Astrocyte (in vitro differentiated cells and primary cell): ENCODE results near the gene SCAANT1. TPM values are rescaled to one million over a fixed set of nuclear protein-coding genes. Genes with fewer than 3 reads are reported as not detected.

Source experiments
- DNase-seq: peaks from one replicate; pipeline ENCODE4 v3.0.0-alpha.2; 2010; ENCODE audit warnings: low read depth
- FAIRE-seq: peaks from 2 replicates; lab custom pipeline; 2011; peaks lifted over from hg19 to GRCh38; lab: Jason Lieb, UNC
- H2AFZ ChIP-seq: 2 replicates; pipeline ENCODE4 v1.6.0; 2012; ENCODE audit warnings: low read depth, low read length, inconsistent platforms
- H3K27ac ChIP-seq: 2 replicates; pipeline ENCODE4 v1.5.1; 2011; ENCODE audit warnings: low read depth, low read length, inconsistent platforms
- H3K27me3 ChIP-seq: 2 replicates; pipeline ENCODE4 v1.6.0; 2011; ENCODE audit warnings: low read length, inconsistent platforms; ENCODE audit not compliant: insufficient read depth
- H3K36me3 ChIP-seq: 2 replicates; pipeline ENCODE4 v1.5.1; 2011; ENCODE audit warnings: low read length, inconsistent platforms; ENCODE audit not compliant: insufficient read depth
- H3K4me1 ChIP-seq: 2 replicates; pipeline ENCODE4 v1.5.1; 2011; ENCODE audit warnings: low read length, inconsistent platforms; ENCODE audit not compliant: insufficient read depth
- H3K4me2 ChIP-seq: 2 replicates; pipeline ENCODE4 v1.6.0; 2012; ENCODE audit warnings: low read length, inconsistent platforms
- H3K4me3 ChIP-seq: 2 replicates; pipeline ENCODE4 v1.5.1; 2011; ENCODE audit warnings: low read depth, mild to moderate bottlenecking, low read length, inconsistent platforms; ENCODE audit not compliant: insufficient read depth
- H3K79me2 ChIP-seq: 2 replicates; pipeline ENCODE4 v1.6.0; 2012; ENCODE audit warnings: mild to moderate bottlenecking, low read length, inconsistent platforms; ENCODE audit not compliant: insufficient read depth
- H3K9ac ChIP-seq: 2 replicates; pipeline ENCODE4 v1.6.0; 2012; ENCODE audit warnings: mild to moderate bottlenecking, low read length, inconsistent platforms
- H3K9me3 ChIP-seq: 2 replicates; pipeline ENCODE4 v1.5.1; 2012; ENCODE audit warnings: low read depth, mild to moderate bottlenecking, low read length, inconsistent platforms; ENCODE audit not compliant: insufficient read depth
- H4K20me1 ChIP-seq: 2 replicates; pipeline ENCODE4 v1.6.0; 2012; ENCODE audit warnings: low read length, inconsistent platforms; ENCODE audit not compliant: insufficient read depth
- H3K27ac Mint-ChIP-seq: one replicate; pipeline ENCODE4 v1.8.0; 2021; ENCODE audit warnings: mild to moderate bottlenecking, mixed read lengths; ENCODE audit not compliant: unreplicated experiment
- H3K27me3 Mint-ChIP-seq: one replicate; pipeline ENCODE4 v1.8.0; 2021; ENCODE audit warnings: low read depth, mixed read lengths; ENCODE audit not compliant: unreplicated experiment
- H3K36me3 Mint-ChIP-seq: one replicate; pipeline ENCODE4 v1.8.0; 2021; ENCODE audit warnings: low read depth, mixed read lengths; ENCODE audit not compliant: unreplicated experiment
- H3K4me1 Mint-ChIP-seq: one replicate; pipeline ENCODE4 v1.8.0; 2021; ENCODE audit warnings: low read depth, mixed read lengths; ENCODE audit not compliant: unreplicated experiment
- H3K4me3 Mint-ChIP-seq: one replicate; pipeline ENCODE4 v1.8.0; 2021; ENCODE audit warnings: mild to moderate bottlenecking, moderate library complexity, mixed read lengths; ENCODE audit not compliant: unreplicated experiment
- H3K9me3 Mint-ChIP-seq: one replicate; pipeline ENCODE4 v1.8.0; 2021; ENCODE audit warnings: mild to moderate bottlenecking, mixed read lengths; ENCODE audit not compliant: unreplicated experiment
- EZH2 ChIP-seq: IDR thresholded peaks from 2 replicates; pipeline ENCODE4 v1.6.1; 2012; ENCODE audit warnings: mild to moderate bottlenecking, low read length, inconsistent platforms; ENCODE audit not compliant: insufficient read depth
- total RNA-seq: library from RNA; stranded (reverse); gene quantifications from 2 replicates; pipeline ENCODE4 v1.2.1, GENCODE V29; 2021
- TF ChIP-seq, protein P1 (sequence below): IDR thresholded peaks from 2 replicates; pipeline ENCODE4 v1.5.1; 2011; ENCODE audit warnings: low read depth, mild to moderate bottlenecking, inconsistent platforms, low read length, moderate library complexity; ENCODE audit not compliant: insufficient read depth

SCAANT1 gene
- total RNA-seq, 1 donor from 2014 or later = not detected

DNA sequence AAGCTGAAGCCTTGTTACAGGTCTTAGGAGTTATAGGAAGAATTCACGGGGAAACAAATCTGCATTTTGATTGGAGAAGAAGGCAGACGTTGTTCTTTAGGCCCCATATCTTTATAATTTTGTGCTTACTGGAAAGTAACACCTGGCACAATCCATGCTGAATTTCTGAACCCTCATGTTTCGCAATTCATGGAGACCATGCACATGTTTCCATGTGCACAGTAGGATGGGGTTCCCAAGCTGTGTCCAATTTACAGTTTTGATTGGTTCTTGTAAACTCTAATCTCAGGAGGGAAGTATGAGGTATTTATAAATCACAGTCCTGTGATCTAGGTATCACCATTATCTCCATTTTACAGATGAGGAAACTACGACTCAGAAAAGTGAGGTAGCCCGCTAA is 7.8 kb upstream of the SCAANT1 start:
- peaks cover 27% of the 10 kb centered on the region for H3K36me3 ChIP-seq
- peaks cover 43% of the 10 kb centered on the region for H3K79me2 ChIP-seq
- no peak for TF ChIP-seq EZH2
- TF ChIP-seq, protein P1, sequence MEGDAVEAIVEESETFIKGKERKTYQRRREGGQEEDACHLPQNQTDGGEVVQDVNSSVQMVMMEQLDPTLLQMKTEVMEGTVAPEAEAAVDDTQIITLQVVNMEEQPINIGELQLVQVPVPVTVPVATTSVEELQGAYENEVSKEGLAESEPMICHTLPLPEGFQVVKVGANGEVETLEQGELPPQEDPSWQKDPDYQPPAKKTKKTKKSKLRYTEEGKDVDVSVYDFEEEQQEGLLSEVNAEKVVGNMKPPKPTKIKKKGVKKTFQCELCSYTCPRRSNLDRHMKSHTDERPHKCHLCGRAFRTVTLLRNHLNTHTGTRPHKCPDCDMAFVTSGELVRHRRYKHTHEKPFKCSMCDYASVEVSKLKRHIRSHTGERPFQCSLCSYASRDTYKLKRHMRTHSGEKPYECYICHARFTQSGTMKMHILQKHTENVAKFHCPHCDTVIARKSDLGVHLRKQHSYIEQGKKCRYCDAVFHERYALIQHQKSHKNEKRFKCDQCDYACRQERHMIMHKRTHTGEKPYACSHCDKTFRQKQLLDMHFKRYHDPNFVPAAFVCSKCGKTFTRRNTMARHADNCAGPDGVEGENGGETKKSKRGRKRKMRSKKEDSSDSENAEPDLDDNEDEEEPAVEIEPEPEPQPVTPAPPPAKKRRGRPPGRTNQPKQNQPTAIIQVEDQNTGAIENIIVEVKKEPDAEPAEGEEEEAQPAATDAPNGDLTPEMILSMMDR = no peak
- Mint-ChIP-seq H3K36me3 (peaks cover 27% of the 10 kb centered on the region), H3K9me3 (peaks cover 6% of the 10 kb centered on the region), H3K4me3 (no peak overlapping the region), H3K27me3 (no peaks in the 10 kb centered on the region), H3K27ac (no peak overlapping the region), H3K4me1 (no peaks in the 10 kb centered on the region)
- H3K4me2 ChIP-seq = no peak overlapping the region
- no peaks in the 10 kb centered on the region for H3K4me1 ChIP-seq
- no peak overlapping the region for H3K4me3 ChIP-seq
- H3K9me3 ChIP-seq = no peaks in the 10 kb centered on the region
- no peak for FAIRE-seq
- H3K27ac ChIP-seq = no peak overlapping the region
- no peak for DNase-seq
- H2AFZ ChIP-seq = no peak overlapping the region
- peaks cover 66% of the 10 kb centered on the region for H4K20me1 ChIP-seq
- no peaks in the 10 kb centered on the region for H3K27me3 ChIP-seq
- no peak overlapping the region for H3K9ac ChIP-seq

DNA sequence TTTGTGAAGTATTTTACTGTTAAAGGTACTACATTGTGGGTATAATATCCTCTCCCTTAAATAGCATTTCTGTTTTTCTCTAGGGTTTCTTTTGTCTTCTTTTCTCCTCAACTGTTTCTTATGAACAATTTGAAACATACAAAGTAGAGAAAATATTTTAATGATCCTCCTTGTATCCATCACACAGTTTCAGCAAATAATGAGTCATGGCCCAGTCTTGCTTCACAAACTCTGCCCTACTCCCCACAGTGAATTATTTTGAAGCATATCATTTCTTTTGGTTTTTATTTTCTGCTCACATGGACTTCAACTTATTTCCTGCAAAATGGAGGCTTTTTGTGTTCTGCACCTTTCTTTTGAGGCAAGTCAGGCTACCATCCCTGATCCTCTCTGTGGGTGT is 6.1 kb upstream of the SCAANT1 start:
- Histone ChIP-seq H3K4me2 (no peak overlapping the region), H4K20me1 (peaks cover 66% of the 10 kb centered on the region), H3K4me3 (no peak overlapping the region), H3K9me3 (no peaks in the 10 kb centered on the region), H3K27ac (no peak overlapping the region), H2AFZ (no peak overlapping the region), H3K79me2 (peaks cover 47% of the 10 kb centered on the region), H3K4me1 (peaks cover 8% of the 10 kb centered on the region), H3K36me3 (peaks cover 27% of the 10 kb centered on the region), H3K9ac (no peak overlapping the region), H3K27me3 (no peaks in the 10 kb centered on the region)
- H3K27me3 Mint-ChIP-seq = no peaks in the 10 kb centered on the region
- TF ChIP-seq EZH2 = no peak
- TF ChIP-seq, protein P1 = no peak
- H3K4me3 Mint-ChIP-seq = no peak overlapping the region
- peaks cover 10% of the 10 kb centered on the region for H3K36me3 Mint-ChIP-seq
- DNase-seq = no peak
- no peak overlapping the region for H3K27ac Mint-ChIP-seq
- peaks cover 4% of the 10 kb centered on the region for H3K4me1 Mint-ChIP-seq
- FAIRE-seq = peak; percentile 34
- no peaks in the 10 kb centered on the region for H3K9me3 Mint-ChIP-seq

DNA sequence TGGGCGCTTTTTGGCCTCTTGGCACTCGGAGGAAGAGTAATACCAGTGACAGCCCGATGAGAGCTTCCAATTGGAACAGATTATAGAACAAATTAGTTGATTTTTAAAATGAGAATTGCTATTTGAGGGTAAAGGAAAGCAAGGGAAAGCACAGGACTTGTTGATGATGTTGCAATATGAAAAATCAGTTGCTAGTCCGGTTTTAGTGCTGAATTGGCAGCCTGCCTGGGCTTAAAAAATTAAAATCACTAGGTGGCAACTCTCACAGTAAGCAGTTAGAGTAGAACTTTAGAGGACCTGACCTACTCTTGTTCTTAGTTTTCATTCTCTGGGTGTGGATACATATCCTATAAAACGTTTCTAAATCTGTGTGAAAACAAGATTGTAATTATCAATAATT is 2.1 kb upstream of the SCAANT1 start:
- DNase-seq (no peak), FAIRE-seq (no peak)
- Histone ChIP-seq H3K79me2 (peaks cover 46% of the 10 kb centered on the region), H3K27me3 (no peaks in the 10 kb centered on the region), H4K20me1 (peaks cover 45% of the 10 kb centered on the region), H3K4me1 (peaks cover 22% of the 10 kb centered on the region), H3K36me3 (peaks cover 18% of the 10 kb centered on the region), H3K9ac (no peak overlapping the region), H3K27ac (no peak overlapping the region), H2AFZ (no peak overlapping the region), H3K9me3 (no peaks in the 10 kb centered on the region), H3K4me2 (no peak overlapping the region), H3K4me3 (no peak overlapping the region)
- Mint-ChIP-seq H3K36me3 (peaks cover 4% of the 10 kb centered on the region), H3K4me1 (peaks cover 15% of the 10 kb centered on the region), H3K27me3 (no peaks in the 10 kb centered on the region), H3K9me3 (no peaks in the 10 kb centered on the region), H3K27ac (no peak overlapping the region), H3K4me3 (peak overlapping the region; percentile 93)
- TF ChIP-seq EZH2 = no peak
- TF ChIP-seq, protein P1 = no peak
